HG02981 (cell line): Measurements from ENCODE around the gene GEN1.

ENCODE experiments used
- ATAC-seq: cut with Tn5 transposase; IDR thresholded peaks from one replicate; pipeline ENCODE4 v1.9.1; 2021; ENCODE audit warnings: mild to moderate bottlenecking, moderate library complexity; ENCODE audit not compliant: unreplicated experiment

Gene GEN1

DNA sequence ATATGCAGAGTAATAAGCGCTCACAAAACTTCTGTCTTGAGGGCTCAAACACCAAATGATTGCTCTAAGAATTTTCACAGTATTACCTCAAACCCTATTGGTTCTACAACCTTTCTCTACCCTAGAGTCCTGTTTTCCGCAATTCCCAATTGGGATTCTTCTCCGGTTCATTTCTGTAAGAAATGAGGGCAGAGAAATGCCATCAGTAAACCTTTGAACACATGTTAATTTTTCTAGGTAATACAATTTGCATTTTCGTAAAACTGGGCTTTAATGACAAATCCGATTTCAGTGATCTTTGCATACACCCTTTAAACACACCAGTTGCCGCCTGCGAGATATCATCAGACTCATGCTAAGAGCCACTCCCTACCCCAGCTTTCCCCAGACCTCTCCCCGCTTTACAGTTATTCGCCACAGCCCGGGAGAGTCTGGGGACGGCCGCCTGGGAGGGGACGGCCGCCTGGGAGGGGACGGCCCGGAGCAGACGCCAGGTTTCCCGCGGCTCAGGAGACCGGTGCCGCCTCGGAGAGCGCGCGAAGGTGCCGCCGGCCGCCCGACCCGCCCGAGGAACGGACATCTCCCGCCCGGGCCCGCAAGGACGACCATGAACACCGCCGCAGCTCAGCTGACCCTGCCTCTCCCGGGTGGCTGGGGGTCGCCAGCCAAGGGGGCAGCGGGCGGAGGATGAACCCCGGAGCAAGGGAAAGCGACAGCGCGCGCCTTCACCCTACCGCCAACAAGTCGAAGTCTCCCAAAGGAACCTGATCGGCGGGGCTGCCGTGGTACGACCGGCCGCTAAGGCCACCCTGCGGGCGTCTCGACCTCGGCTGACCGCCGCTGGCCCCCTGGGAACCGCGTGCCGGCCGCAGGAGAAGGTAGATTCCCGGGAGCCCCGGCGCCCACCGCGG, 791 bp upstream of the GEN1 start:
- peak; percentile 32 for ATAC-seq

DNA sequence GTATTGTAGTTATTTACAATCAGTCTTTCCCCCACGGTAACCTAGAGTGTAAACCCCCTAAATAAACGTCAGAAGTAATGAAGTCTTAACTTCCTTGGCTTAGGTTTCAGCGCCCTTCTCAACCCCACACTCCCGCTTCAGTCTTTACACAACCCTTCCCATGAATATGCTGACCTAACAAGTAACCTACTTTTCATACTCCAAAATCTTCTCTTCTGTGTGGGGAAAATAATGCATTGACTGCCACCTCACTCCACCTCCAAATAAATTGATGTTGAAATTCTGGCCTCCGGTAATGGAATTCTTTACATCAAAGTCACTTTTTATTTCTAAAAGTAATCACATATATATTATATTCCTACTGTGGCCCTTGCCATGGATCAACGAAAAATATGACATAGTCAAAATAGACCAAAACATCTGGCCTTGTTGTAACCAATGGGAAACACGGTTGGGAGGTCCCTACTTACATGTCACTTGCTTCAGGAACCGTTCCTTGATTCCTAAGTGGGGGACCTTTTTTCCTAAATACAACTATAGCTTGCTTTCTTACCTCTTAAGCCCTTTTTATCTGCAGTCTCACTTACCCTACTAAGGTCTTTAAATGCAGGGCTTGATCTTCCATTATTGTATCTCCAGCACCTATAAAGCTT, 961 bp downstream of the GEN1 start:
- ATAC-seq = no peak

- ATAC-seq = no peak
These were observed 2.7 kb downstream of the GEN1 start for GRCh38 chr2:17756668-17757067.

GRCh38 chr2:17757321-17757720, 3.4 kb downstream of the GEN1 start:
- no peak for ATAC-seq

GRCh38 chr2:17758118-17758517, 4.2 kb downstream of the GEN1 start:
- ATAC-seq = no peak

GRCh38 chr2:17759805-17760204, 5.9 kb downstream of the GEN1 start:
- no peak for ATAC-seq

DNA sequence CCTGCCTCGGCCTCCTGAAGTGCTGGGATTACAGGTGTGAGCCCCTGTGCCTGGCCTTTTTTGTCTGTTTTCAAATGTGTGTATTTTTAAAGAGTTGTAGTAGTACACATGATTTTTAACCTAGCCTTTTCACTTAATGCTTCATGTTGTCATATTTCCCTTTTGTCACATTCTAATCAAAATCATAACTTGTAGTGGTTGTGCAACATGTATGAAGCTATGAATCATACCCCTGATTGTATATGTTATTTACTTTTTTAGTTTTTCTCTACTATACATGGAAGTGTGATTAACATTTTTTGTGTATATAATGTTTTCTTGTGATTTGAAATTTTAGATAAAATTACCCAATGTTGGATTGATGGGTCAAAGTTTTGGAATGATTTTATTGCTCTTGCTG, 8.5 kb downstream of the GEN1 start:
- ATAC-seq = no peak

DNA sequence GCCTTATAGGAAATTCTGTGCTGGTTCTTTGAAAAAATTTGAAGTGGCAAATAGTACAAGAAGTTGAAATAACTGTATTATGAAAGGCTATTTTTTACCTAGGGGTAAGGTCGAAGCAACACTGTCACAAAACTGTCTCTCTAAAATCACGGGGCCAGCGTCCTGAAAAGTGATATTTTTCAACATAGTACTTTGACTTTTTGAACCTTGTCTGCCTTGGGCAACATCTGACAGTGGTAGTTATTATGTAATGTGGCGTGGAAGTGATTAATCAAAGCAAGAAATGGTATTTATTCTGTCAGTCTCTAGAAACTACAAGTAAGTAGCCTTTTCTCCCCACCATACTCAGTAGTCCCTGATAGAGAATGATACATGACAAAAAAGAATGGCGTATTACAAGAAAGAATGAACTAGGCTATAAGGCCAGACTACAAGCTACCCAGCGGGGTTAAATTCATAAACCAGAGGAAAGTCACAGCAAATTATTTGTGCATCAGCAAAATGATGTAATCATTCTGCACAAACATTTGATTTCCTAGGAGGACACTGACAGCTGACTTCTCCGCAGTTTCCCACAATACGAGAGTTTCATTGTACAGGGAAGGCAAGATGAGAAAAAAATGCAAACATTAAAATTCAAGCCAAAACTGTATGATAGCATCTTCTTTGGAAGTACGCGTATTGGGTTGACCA, 9.8 kb downstream of the GEN1 start:
- no peak for ATAC-seq

DNA sequence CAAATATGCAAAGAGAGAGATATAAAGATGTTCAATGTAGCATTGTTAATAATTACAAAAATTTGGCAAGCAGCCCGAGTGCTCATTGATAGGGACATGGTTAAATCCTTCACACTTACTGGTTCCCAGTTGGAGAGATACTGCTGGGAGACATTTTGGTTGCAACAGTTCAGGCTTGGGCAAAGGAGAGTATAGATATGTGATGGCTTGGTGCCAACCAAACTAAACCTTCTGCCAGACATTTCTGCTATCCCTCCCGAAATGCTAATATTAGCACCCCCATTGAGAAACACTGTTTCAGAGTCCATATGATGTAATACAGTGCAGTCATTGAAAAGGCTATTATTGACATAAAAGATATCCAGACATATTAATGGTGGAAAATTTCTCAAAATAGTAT, 11.5 kb downstream of the GEN1 start:
- ATAC-seq = no peak

GRCh38 chr2:17768894-17769293, 15.0 kb downstream of the GEN1 start:
- ATAC-seq = no peak

DNA sequence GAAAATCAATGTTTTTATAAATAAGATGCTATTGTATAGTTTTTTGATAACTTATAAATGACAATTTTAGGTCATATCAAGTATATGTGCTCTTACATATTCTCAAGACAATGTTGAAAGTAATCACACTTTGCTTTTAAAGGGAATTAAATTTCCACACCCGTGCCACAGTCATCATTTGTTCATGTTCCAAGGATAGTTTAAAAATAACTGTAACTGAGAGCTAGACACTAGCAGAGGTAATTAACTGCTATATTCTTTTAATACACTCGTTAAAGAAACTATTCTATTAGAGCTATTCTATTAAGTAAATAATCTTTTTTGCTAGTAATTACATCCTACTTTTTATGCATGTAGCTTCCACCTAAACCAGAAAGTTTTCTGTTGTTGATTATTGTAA, 18.0 kb downstream of the GEN1 start:
- no peak for ATAC-seq

DNA sequence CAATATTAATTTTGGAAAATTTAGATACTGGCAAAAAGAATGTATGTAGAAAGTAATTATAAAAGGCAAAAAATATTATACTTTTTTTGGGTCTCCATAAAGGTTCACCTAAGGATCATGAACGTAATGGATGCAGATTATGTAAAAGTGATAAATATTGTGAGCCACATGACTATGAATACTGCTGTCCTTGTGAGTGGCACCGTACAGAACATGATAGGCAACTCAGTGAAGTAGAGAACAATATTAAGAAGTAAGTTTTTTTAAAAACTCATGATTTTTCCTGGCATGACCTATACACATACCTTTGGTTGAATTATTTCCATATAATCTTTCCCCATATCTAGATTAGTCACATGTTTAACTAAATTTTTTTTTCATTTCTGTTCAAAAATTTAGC, 18.6 kb downstream of the GEN1 start:
- ATAC-seq = no peak

DNA sequence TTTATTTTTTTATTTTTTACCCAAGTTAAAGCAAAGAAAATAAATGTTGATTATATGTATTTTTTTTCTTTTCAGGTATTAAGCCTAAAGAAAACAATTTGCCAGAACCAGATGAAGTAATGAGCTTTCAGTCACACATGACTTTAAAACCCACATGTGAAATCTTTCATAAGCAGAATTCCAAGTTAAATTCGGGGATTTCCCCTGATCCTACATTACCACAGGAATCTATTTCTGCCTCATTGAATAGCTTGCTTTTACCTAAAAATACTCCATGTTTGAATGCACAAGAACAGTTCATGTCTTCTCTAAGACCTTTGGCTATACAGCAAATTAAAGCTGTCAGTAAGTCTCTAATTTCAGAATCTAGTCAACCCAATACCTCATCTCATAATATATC, 26.6 kb downstream of the GEN1 start:
- ATAC-seq = no peak

GRCh38 chr2:17781482-17781881, 27.5 kb downstream of the GEN1 start:
- no peak for ATAC-seq

DNA sequence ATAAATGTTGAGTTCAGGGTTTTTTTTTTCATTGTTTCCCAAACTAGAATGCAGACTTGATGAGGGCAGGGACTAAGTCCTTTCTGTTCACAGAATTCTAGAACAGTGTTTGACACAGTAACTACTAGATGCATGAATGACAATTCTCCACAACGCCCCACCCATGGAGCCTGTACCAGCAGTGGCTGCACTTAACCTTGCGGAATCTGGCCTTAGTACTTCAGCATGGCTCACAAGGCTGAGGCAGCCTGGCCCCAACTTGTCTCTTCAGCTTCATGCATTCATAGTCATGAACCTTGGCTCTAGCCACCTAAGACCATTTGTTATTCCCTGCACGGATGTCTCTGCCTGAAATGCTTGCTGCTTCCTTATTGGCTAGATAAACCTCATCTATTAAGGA, 32.8 kb downstream of the GEN1 start:
- ATAC-seq = no peak

- no peak for ATAC-seq
These were observed 34.8 kb downstream of the GEN1 start for GRCh38 chr2:17788773-17789172.

DNA sequence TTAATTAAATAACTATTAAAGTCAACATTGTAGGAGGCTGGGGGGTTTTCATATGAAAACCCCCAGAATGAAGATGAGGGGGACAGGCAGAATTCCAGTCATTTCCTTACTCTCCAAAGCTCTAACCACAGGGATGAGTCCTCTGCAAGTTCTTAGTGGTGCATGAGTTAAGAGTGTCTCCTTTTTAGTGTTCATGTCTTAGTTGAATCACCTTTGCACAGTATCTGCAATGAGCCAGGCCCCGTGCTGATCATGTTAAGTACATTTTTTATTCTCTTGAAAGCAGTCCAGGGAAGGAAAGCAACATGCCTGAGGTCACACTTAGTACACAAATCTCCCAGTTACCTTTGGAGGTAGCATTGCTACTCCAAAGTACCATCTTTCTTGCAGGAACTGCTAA, 36.6 kb downstream of the GEN1 start:
- ATAC-seq = no peak

DNA sequence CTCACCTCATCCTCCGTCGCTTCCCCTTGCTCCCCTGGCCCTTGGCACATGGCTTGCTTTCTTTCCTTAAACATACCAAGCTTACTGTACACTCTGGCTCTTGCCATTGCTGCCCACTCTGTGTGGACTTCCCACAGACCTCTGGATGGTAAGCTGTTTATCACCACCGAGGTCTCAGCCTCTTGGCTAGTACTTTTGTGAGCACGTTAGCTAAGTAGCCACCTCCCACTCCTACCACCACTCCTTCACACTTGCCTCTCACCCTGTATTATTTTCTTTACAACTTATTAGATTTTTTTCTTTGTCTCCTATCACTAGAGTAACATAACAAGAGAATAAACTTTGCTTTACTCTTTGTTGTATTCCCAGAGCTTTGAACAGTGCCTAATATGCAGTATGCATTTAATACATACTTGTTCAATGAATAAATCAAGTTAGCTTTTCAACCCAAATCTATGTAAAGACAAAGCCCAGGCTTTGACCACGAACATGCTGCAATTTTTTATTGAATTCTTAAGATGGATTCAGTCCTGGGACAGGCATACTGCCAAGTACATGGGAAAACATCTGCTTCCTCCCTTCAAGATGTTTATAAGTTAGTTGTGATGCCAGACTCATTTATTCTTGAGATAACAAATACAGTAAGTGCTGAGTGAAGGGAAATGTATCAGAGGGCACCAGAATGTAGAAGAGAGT, 37.3 kb downstream of the GEN1 start:
- no peak for ATAC-seq

GRCh38 chr2:17791817-17792130, 37.8 kb downstream of the GEN1 start:
- no peak for ATAC-seq

- no peak for ATAC-seq
These were observed 38.6 kb downstream of the GEN1 start for GRCh38 chr2:17792515-17792914.

GRCh38 chr2:17793296-17793695, 39.4 kb downstream of the GEN1 start:
- no peak for ATAC-seq
